A549 treated with Mapracorat at 1 μM for 4 hours (cell line): ENCODE data around the gene AK1. TPM values are rescaled to one million over a fixed set of nuclear protein-coding genes. Genes with fewer than 3 reads are reported as not detected.

Source experiments
- total RNA-seq: library from RNA; stranded (reverse); fragments of 200-300 nt; extraction: Qiagen RNA extraction; gene quantifications from 5 replicates; pipeline ENCODE4 v1.2.3, GENCODE V29; 2022

The AK1 gene
- total RNA-seq, result 50.6 to 85.5 TPM (median 74.9 TPM) in 5 replicates

GRCh38 chr9:127877566-127877998 lies at the start of gene AK1:
TSS of gene AK1 (minus strand) at chr9:127877675. CDS start at chr9:127874617, 3,058 bp downstream.

GRCh38 chr9:127916720-127917581 lies 39.5 kb upstream of the AK1 start, which contains the start of gene ST6GALNAC4:
TSS of gene ST6GALNAC4 (minus strand) at chr9:127917041. CDS start at chr9:127916419, 622 bp downstream.

DNA sequence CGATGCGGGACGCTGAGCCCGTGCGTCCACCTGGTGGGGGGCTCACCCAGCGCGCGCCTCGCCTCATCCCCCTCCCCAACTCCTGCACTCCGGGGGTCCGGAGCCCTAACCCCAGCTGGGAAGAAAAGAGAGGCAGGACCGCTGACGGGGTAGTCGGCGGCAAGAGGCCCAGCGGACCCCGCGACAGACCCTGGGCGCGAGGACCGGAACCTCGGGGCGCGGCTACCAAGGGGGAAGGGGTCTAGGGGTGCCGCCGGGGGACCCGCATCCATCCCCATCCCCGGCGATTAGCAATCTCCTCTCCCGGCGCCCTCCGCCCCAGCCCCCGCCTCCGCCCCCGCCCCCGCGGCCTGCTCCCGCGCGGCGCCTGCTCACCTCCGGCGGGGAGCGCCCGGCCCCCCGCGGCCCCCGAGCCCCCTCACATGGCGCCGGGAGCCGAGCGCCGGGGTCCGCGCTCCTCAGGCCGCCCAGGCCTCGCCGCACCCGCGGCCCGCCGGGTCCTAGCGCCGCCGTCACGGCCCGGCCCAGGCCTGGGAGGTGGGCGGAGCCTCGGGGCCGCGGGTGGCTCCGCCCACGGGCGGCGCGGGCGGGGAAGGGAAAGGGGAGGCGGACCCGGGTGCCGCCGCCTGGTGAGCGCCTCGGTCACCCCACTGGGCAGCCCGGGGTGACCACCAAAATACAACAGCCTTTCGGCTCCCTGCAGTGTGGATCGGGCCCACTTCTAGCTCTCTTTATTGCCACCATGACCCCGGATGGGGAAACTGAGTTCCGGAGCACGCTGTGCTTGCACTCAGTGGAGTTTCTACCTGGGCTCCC lies 21.9 kb upstream of the AK1 start, which contains the start of gene ST6GALNAC6:
TSS of gene ST6GALNAC6 (minus strand) at position 476 of the 816 bp plus-strand sequence. CDS start 1,622 bp downstream, outside the sequence.

DNA sequence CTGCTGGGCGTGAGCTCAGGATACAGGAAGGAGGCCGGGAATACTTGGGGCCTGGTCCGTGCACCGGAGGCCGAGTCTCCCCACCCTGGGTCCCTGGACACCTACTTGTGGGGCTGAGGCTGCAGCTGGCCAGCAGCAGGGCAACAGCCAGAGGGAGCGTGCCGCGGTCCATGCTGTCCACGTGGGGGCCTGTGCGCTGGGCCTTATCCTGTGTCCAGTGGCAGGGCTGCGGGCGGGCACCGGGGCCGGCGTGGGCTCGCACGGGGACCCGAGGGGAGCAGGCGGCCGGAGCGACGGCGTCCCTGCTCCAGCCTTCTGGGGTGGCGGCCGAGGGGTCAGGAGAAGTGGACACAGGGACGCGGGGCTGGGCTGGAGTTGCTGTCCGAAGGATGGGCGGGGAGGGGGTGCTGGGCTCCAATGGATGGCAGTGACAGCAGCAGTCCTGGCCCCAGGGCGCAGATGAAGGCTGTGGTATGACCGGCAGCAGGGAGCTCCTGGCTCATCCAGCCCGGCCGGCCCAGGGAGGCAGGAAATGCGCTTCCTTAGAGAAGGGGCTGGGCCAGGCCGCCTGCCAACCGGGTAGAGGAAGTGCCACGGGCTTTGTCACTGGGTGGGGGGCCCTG lies 23.2 kb downstream of the AK1 start, which contains the start of gene ENG:
TSS of gene ENG (minus strand) at position 475 of the 623 bp plus-strand sequence. CDS start at position 172, 303 bp downstream.

Other genes with a start within 250 kb of the AK1 start
- 0.07 TPM in 1 of 5 replicates, not detected in the others for gene CFAP157, start 170.7 kb downstream of the AK1 start, total RNA-seq
- gene PTRH1, start 162.0 kb downstream of the AK1 start, total RNA-seq, result 13.2 to 21.4 TPM (median 18.8 TPM) in 5 replicates
- gene TTC16, start 161.6 kb downstream of the AK1 start, total RNA-seq, result 0.05 to 0.06 TPM (median 0.06 TPM) in 4 of 5 replicates, not detected in the other
- gene TOR2A, start 142.4 kb downstream of the AK1 start, total RNA-seq, result 9.6 to 17.3 TPM (median 15.2 TPM) in 5 replicates
- gene SH2D3C, start 99.0 kb downstream of the AK1 start, total RNA-seq, result 0.06 to 0.15 TPM (median 0.09 TPM) in 5 replicates
- 43.5 to 54.9 TPM (median 48.2 TPM) in 5 replicates for gene CDK9, start 91.6 kb downstream of the AK1 start, total RNA-seq
- 45.2 to 55.1 TPM (median 50.8 TPM) in 5 replicates for gene FPGS, start 74.8 kb downstream of the AK1 start, total RNA-seq
- gene ENG, start 23.0 kb downstream of the AK1 start, total RNA-seq, result 0.07 to 0.15 TPM (median 0.10 TPM) in 5 replicates
- 21.1 to 25.8 TPM (median 22.7 TPM) in 5 replicates for gene ST6GALNAC6, start 21.9 kb upstream of the AK1 start, total RNA-seq
- gene ST6GALNAC4, start 39.4 kb upstream of the AK1 start, total RNA-seq, result 13.8 to 18.8 TPM (median 16.9 TPM) in 5 replicates
- gene PIP5KL1, start 53.1 kb upstream of the AK1 start, total RNA-seq, result 1.0 to 3.5 TPM (median 1.6 TPM) in 5 replicates
- gene DPM2, start 60.2 kb upstream of the AK1 start, total RNA-seq, result 37.0 to 44.2 TPM (median 41.4 TPM) in 5 replicates
- gene EEIG1, start 103.3 kb upstream of the AK1 start, total RNA-seq, result 43.3 to 63.4 TPM (median 52.2 TPM) in 5 replicates
- gene NAIF1, start 189.6 kb upstream of the AK1 start, total RNA-seq, result 4.9 to 8.3 TPM (median 6.4 TPM) in 5 replicates
- 7.5 to 9.5 TPM (median 9.1 TPM) in 5 replicates for gene SLC25A25, start 190.6 kb upstream of the AK1 start, total RNA-seq